OCI-LY1 (cell line): ENCODE results near the gene FAM9C.
A peak's percentile ranks its signal among the peaks of the same experiment; 100 is the strongest.

Source experiments
- H2AFZ ChIP-seq: fragments of 200-600 bp; sonication (generic), shearing (Covaris generic); 2 replicates; pipeline ENCODE4 v1.6.0; 2014; ENCODE audit warnings: antibody characterized with exemption, mild to moderate bottlenecking, low read length
- H3F3A ChIP-seq: fragments of 200-600 bp; sonication (generic), shearing (Covaris generic); 2 replicates; pipeline ENCODE4 v1.6.0; 2014; ENCODE audit warnings: mild to moderate bottlenecking, antibody characterized with exemption, low read length, moderate library complexity; ENCODE audit not compliant: insufficient read depth
- H3K27ac ChIP-seq: fragments of 200-600 bp; sonication (generic); 2 replicates; pipeline ENCODE4 v1.5.1; 2014; ENCODE audit warnings: low read length, mixed run types, mild to moderate bottlenecking, low read depth; ENCODE audit not compliant: poor library complexity, severe bottlenecking
- H3K27me3 ChIP-seq: fragments of 200-600 bp; sonication (generic); 2 replicates; pipeline ENCODE4 v1.6.0; 2014; ENCODE audit warnings: antibody characterized with exemption, mild to moderate bottlenecking, low read length, moderate library complexity; ENCODE audit not compliant: insufficient read depth
- H3K36me3 ChIP-seq: fragments of 200-600 bp; sonication (generic); 2 replicates; pipeline ENCODE4 v1.6.1; 2014; ENCODE audit warnings: mild to moderate bottlenecking, antibody characterized with exemption, low read length, moderate library complexity, mixed read lengths; ENCODE audit not compliant: insufficient read depth
- H3K4me1 ChIP-seq: fragments of 200-600 bp; sonication (generic); 2 replicates; pipeline ENCODE4 v1.5.1; 2014; ENCODE audit warnings: mild to moderate bottlenecking, low read length, moderate library complexity; ENCODE audit not compliant: insufficient read depth, severe bottlenecking
- H3K4me2 ChIP-seq: fragments of 200-600 bp; sonication (generic), shearing (Covaris generic); 2 replicates; pipeline ENCODE4 v1.6.1; 2014; ENCODE audit warnings: low read length
- H3K4me3 ChIP-seq: fragments of 200-600 bp; sonication (generic); 2 replicates; pipeline ENCODE4 v1.5.1; 2014; ENCODE audit warnings: low read length, low read depth, mild to moderate bottlenecking, mixed read lengths; ENCODE audit not compliant: poor library complexity, severe bottlenecking
- H3K79me2 ChIP-seq: fragments of 200-600 bp; shearing (Covaris generic); 2 replicates; pipeline ENCODE4 v1.6.1; 2016; ENCODE audit warnings: mixed run types, low read length, mixed read lengths; ENCODE audit not compliant: insufficient read depth
- H3K9ac ChIP-seq: fragments of 200-600 bp; sonication (generic), shearing (Covaris generic); 2 replicates; pipeline ENCODE4 v1.6.1; 2014; ENCODE audit warnings: mild to moderate bottlenecking, low read length, mixed read lengths
- H3K9me2 ChIP-seq: fragments of 200-600 bp; sonication (generic), shearing (Covaris generic); 2 replicates; pipeline ENCODE4 v1.6.1; 2014; ENCODE audit warnings: low read depth, mild to moderate bottlenecking, low read length, mixed read lengths
- H3K9me3 ChIP-seq: fragments of 200-600 bp; shearing (Covaris generic); 2 replicates; pipeline ENCODE4 v1.6.1; 2014; ENCODE audit warnings: low read length, mixed read lengths
- H4K20me1 ChIP-seq: fragments of 200-600 bp; sonication (generic), shearing (Covaris generic); 2 replicates; pipeline ENCODE4 v1.6.0; 2016; ENCODE audit warnings: mild to moderate bottlenecking, low read length; ENCODE audit not compliant: insufficient read depth
- EZH2 ChIP-seq: fragments of 200-600 bp; sonication (generic), shearing (Covaris generic); IDR thresholded peaks from 2 replicates; pipeline ENCODE4 v1.8.0; 2017; ENCODE audit warnings: borderline replicate concordance, mixed run types, mild to moderate bottlenecking, antibody characterized with exemption, low read length, moderate library complexity, mixed read lengths
- TF ChIP-seq, protein P1 (sequence below): fragments of 200-600 bp; sonication (generic), shearing (Covaris generic); IDR thresholded peaks from 2 replicates; pipeline ENCODE4 v1.5.1; 2017; ENCODE audit warnings: mild to moderate bottlenecking, antibody characterized with exemption, low read length, moderate library complexity, mixed read lengths

FAM9C gene

DNA sequence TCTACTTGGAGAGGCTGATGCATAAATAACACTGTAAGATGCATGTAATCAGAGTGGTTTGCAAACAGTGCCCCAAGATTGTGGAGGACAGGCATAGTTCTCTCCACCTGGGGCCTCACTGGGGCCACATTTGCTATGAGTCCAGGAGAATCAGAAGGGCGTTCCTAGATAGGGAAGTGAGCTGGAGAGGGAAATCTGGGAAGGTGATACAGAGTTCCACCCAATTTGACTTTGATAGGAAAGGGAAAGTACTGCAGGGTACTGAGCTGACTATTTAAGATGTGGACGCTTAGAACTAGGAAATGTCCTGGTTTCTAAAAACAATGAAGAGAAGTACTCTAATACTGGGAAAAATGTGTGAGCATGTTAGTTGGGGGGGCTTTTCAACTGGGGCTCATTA, 33.9 kb downstream of the FAM9C start:
- H2AFZ ChIP-seq, result no peak overlapping the region
- no peak overlapping the region for H3K4me2 ChIP-seq
- no peaks in the 10 kb centered on the region for H3F3A ChIP-seq
- H3K36me3 ChIP-seq, result no peaks in the 10 kb centered on the region
- H3K27me3 ChIP-seq, result no peaks in the 10 kb centered on the region
- H3K27ac ChIP-seq, result peak overlapping the region; percentile 40
- H3K4me3 ChIP-seq, result no peak overlapping the region
- H3K9ac ChIP-seq, result no peak overlapping the region
- TF ChIP-seq, protein P1, sequence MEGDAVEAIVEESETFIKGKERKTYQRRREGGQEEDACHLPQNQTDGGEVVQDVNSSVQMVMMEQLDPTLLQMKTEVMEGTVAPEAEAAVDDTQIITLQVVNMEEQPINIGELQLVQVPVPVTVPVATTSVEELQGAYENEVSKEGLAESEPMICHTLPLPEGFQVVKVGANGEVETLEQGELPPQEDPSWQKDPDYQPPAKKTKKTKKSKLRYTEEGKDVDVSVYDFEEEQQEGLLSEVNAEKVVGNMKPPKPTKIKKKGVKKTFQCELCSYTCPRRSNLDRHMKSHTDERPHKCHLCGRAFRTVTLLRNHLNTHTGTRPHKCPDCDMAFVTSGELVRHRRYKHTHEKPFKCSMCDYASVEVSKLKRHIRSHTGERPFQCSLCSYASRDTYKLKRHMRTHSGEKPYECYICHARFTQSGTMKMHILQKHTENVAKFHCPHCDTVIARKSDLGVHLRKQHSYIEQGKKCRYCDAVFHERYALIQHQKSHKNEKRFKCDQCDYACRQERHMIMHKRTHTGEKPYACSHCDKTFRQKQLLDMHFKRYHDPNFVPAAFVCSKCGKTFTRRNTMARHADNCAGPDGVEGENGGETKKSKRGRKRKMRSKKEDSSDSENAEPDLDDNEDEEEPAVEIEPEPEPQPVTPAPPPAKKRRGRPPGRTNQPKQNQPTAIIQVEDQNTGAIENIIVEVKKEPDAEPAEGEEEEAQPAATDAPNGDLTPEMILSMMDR, result no peak
- no peak for TF ChIP-seq EZH2
- no peaks in the 10 kb centered on the region for H4K20me1 ChIP-seq
- no peaks in the 10 kb centered on the region for H3K9me2 ChIP-seq
- H3K79me2 ChIP-seq, result no peaks in the 10 kb centered on the region
- H3K4me1 ChIP-seq, result peaks cover 60% of the 10 kb centered on the region
- no peaks in the 10 kb centered on the region for H3K9me3 ChIP-seq

DNA sequence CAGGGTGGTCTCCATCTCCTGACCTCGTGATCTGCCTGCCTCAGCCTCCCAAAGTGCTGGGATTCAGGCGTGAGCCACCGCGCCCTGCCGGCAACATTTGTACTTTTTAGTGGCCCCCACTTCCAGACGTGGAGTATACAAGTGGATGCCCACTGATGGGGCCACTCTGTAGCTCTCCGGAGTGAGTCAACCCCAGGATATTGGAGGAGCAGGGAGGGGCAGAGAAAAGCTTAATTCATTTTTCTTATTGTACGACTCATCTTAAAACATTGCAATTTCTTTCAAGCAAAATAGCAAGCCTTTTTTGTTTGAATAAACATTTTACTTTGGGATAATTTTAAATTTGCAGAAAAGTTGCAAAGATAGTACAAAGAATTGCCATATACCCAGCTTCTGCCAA, 34.6 kb downstream of the FAM9C start:
- no peak overlapping the region for H3K4me2 ChIP-seq
- H3K27me3 ChIP-seq, result no peaks in the 10 kb centered on the region
- 0 out of 2 replicates have a peak, but pooled peaks cover 4% of the 10 kb centered on the region for H3F3A ChIP-seq
- peaks cover 66% of the 10 kb centered on the region for H3K4me1 ChIP-seq
- no peaks in the 10 kb centered on the region for H3K9me3 ChIP-seq
- no peaks in the 10 kb centered on the region for H3K9me2 ChIP-seq
- H4K20me1 ChIP-seq, result no peaks in the 10 kb centered on the region
- no peaks in the 10 kb centered on the region for H3K36me3 ChIP-seq
- H3K9ac ChIP-seq, result no peak overlapping the region
- no peaks in the 10 kb centered on the region for H3K79me2 ChIP-seq
- TF ChIP-seq, protein P1, result no peak
- TF ChIP-seq EZH2, result no peak
- no peak overlapping the region for H3K4me3 ChIP-seq
- H3K27ac ChIP-seq, result no peak overlapping the region
- no peak overlapping the region for H2AFZ ChIP-seq

DNA sequence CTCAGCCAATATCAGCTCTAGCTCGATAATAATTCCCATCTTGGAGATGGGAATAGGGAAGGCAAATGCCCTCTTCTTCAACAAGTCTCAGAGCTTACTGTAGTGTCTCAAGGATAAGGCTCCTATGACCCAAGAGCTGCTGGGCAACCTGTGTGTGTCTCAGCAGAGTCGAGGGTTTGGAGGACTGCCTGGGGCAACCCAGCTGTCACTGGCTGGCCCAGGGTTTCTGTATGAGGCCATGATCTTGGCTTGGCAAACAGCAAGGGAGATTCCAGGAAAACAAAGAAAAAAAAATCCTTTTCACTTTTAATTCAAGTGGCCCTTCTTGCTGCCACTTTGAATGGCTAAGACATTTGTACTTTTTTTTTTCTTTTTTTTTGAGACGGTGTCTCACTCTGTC, 35.1 kb downstream of the FAM9C start:
- Histone ChIP-seq H3K27me3 (no peaks in the 10 kb centered on the region), H3K4me1 (peaks cover 66% of the 10 kb centered on the region), H3F3A (0 out of 2 replicates have a peak, but pooled peaks cover 4% of the 10 kb centered on the region), H3K9me3 (no peaks in the 10 kb centered on the region), H3K27ac (peak overlapping the region; percentile 92), H3K79me2 (no peaks in the 10 kb centered on the region), H3K36me3 (no peaks in the 10 kb centered on the region), H2AFZ (no peak overlapping the region), H3K9ac (no peak overlapping the region), H4K20me1 (no peaks in the 10 kb centered on the region), H3K9me2 (no peaks in the 10 kb centered on the region), H3K4me3 (no peak overlapping the region), H3K4me2 (no peak overlapping the region)
- no peak for TF ChIP-seq EZH2
- TF ChIP-seq, protein P1, result no peak
